OCI-LY1 (cell line): ENCODE results near the gene MAN1A2.
"Not testable (repeated sequence)": the region's sequence is repeated elsewhere in the genome, so short reads cannot be mapped to it uniquely, and the experiment has no call there.

Source experiments
- CTCF ChIP-seq: fragments of 200-600 bp; sonication (generic), shearing (Covaris generic); IDR thresholded peaks from 2 replicates; pipeline ENCODE4 v1.5.1; 2017; ENCODE audit warnings: mild to moderate bottlenecking, antibody characterized with exemption, low read length, moderate library complexity, mixed read lengths
- EZH2 ChIP-seq: fragments of 200-600 bp; sonication (generic), shearing (Covaris generic); IDR thresholded peaks from 2 replicates; pipeline ENCODE4 v1.8.0; 2017; ENCODE audit warnings: borderline replicate concordance, mixed run types, mild to moderate bottlenecking, antibody characterized with exemption, low read length, moderate library complexity, mixed read lengths

- not testable (repeated sequence) for TF ChIP-seq CTCF, EZH2
These were observed 91.2 kb downstream of the MAN1A2 start for GRCh38 chr1:117458410-117458809.
